Lung (tissue), 16 donors: ENCODE results near the gene GLB1L3. TPM values are rescaled to one million over a fixed set of nuclear protein-coding genes. Genes with fewer than 3 reads are reported as not detected.
A peak's percentile ranks its signal among the peaks of the same experiment; 100 is the strongest.

Source experiments
- ATAC-seq: fragments of 200-7000 bp; cut with Tn5 transposase; one replicate; pipeline ENCODE4 v1.9.1; 2020; ENCODE audit warnings: moderate number of reproducible peaks; ENCODE audit not compliant: insufficient read depth, low FRiP score
- DNase-seq, 3 donors: peaks; one replicate each; pipeline ENCODE4 v3.0.0-alpha.2; 2013 to 2017
- H3K27ac ChIP-seq, 2 donors: one replicate each; pipeline ENCODE4 v1.5.1; 2013; ENCODE audit warnings: mild to moderate bottlenecking in 2 of 2, moderate library complexity in 2 of 2, control low read depth in 1 of 2, inconsistent platforms in 1 of 2, low read depth in 1 of 2, low read length in 1 of 2
- H3K27me3 ChIP-seq, 3 donors: one replicate each; pipeline ENCODE4 v1.5.1; 2013; ENCODE audit warnings: low read length in 2 of 3; ENCODE audit not compliant: control insufficient read depth in 3 of 3, insufficient read depth in 3 of 3
- H3K36me3 ChIP-seq, 4 donors: one replicate each; pipeline ENCODE4 v1.5.1; 2013; ENCODE audit warnings: low read length in 4 of 4, mild to moderate bottlenecking in 1 of 4, moderate library complexity in 1 of 4; ENCODE audit not compliant: control insufficient read depth in 4 of 4, insufficient read depth in 4 of 4
- H3K4me1 ChIP-seq, 5 donors: one replicate each; pipeline ENCODE4 v1.5.1; 2013; ENCODE audit warnings: low read length in 5 of 5, mild to moderate bottlenecking in 2 of 5, moderate library complexity in 1 of 5; ENCODE audit not compliant: control insufficient read depth in 5 of 5, insufficient read depth in 5 of 5
- H3K4me3 ChIP-seq: one replicate; pipeline ENCODE4 v1.5.1; 2013; ENCODE audit warnings: mild to moderate bottlenecking, control low read depth, moderate library complexity
- H3K9ac ChIP-seq, 2 donors: one replicate each; pipeline ENCODE4 v1.5.1; 2013; ENCODE audit warnings: low read length in 2 of 2, control low read depth in 1 of 2; ENCODE audit not compliant: insufficient read depth in 1 of 2
- H3K9me3 ChIP-seq, 4 donors: one replicate each; pipeline ENCODE4 v1.5.1; 2013; ENCODE audit warnings: low read length in 3 of 4, mild to moderate bottlenecking in 1 of 4, moderate library complexity in 1 of 4; ENCODE audit not compliant: control insufficient read depth in 4 of 4, insufficient read depth in 3 of 4
- WGBS, 2 donors: extraction: QIAGEN DNeasy Blood & Tissue Kit; methylation state at CpG; one replicate each; pipeline ENCODE4 v1.1.7; 2013; 5-methylcytosine and 5-hydroxymethylcytosine counted together
- long read RNA-seq, 5 donors: transcript quantifications; one replicate each; lab custom pipeline, GENCODE V29; 2026
- polyA plus RNA-seq, 2 donors: library from polyadenylated mRNA; stranded (reverse); fragments of 200-250 nt; gene quantifications; one replicate each; pipeline ENCODE4 v1.2.1, GENCODE V29; 2013
- total RNA-seq, 2 donors: library from RNA; depleted of rRNA in 1 of 2; stranded (reverse); fragments of >200 nt in 1 of 2; gene quantifications; one replicate each; pipeline ENCODE4 v1.2.1, GENCODE V29; 2014 to 2021
- TF ChIP-seq, protein P1 (sequence below): IDR thresholded peaks from 2 replicates; pipeline ENCODE4 v1.5.1; 2012; ENCODE audit warnings: mild to moderate bottlenecking; ENCODE audit errors: control extremely low read depth, extremely low read depth
- donor health status: control.
- donor health status: control.
- donor health status: Bipolar disorder and iron deficiency.
- donor health status: healthy.
- donor health status: DM: yes; HTN: yes; CAD: no.

The GLB1L3 gene, protein sequence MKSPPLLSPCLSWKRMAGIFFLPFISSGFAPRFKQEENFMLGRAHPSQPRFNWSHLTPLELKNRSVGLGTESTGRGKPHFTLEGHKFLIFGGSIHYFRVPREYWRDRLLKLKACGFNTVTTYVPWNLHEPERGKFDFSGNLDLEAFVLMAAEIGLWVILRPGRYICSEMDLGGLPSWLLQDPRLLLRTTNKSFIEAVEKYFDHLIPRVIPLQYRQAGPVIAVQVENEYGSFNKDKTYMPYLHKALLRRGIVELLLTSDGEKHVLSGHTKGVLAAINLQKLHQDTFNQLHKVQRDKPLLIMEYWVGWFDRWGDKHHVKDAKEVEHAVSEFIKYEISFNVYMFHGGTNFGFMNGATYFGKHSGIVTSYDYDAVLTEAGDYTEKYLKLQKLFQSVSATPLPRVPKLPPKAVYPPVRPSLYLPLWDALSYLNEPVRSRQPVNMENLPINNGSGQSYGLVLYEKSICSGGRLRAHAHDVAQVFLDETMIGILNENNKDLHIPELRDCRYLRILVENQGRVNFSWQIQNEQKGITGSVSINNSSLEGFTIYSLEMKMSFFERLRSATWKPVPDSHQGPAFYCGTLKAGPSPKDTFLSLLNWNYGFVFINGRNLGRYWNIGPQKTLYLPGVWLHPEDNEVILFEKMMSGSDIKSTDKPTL
- total RNA-seq, result under 1 TPM in 1 of 2 donors, not detected in 1; 0.18 TPM
- under 1 TPM; 0.06 to 0.29 TPM for polyA plus RNA-seq
- long read RNA-seq, donor 1, result 0 reads
- long read RNA-seq, donor 2, result 0 reads
- long read RNA-seq, donor 3, result 0 reads
- long read RNA-seq, donor 4, result 0 reads
- long read RNA-seq, donor 5, result 0 reads

DNA sequence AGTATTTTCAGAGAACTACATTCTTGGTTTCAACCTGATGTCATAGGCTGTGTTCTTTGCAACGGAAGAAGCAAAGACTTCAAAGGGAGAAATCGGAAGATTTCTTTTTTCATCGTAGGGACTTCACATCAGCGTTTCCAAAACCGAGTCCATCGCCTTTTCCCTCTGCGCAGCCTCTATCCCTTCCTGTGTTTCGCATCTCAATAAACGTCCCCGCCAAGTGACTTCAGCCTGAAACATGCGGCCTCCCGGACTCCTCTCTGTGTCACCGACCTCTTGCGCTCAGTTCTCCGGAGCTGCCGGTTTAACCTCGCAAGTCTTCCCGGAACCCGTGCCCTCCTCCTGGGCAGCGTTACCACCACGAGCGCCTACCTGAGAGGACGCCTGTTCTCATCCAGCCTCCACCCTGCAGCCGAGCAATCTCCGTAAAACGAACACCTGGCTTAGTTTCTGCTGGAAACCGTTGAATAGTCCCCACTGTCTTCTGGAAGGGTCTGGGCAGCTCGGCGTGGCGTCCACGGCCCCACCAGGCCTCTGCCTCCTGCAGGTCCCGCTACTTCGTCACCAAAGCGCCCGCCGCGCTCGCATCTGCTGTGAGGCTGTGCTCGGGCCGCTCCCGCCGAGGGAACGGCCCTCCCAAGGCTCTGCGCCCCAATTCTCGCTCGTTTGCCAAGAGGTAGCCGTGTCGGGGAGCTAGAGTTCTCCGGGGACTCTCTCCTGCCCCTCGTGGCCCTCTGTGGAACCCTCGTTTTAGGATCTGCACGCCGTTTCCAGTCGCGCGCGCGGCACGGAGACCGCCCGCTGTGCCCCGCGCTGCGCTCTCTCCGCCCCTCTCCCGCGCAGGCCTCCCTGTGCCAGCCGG lies at the start of gene GLB1L3:
GLB1L3 (plus strand) TSS at position 846 of the 862 bp plus-strand sequence. CDS start 362 bp downstream, outside the sequence.
- Histone ChIP-seq H3K27me3 (peaks cover 3 to 84% (median 74%) of the 10 kb centered on the region in 3 donors), H3K9ac (no peak within 1 kb of the TSS), H3K36me3 (no peaks in the 10 kb centered on the region), H3K4me3 (no peak within 1 kb of the TSS), H3K9me3 (peaks cover 0 to 6% (median 4%) of the 10 kb centered on the region in 4 donors), H3K4me1 (peaks cover 0 to 21% (median 0%) of the 10 kb centered on the region in 5 donors), H3K27ac (no peak within 1 kb of the TSS)
- WGBS, 2 donors, result 2% methylated on average over 67 to 68 of the region's 68 CpGs
- ATAC-seq (peak; percentile 65), DNase-seq (peak; percentile 35 to 53 (median 47))
- TF ChIP-seq, protein P1, sequence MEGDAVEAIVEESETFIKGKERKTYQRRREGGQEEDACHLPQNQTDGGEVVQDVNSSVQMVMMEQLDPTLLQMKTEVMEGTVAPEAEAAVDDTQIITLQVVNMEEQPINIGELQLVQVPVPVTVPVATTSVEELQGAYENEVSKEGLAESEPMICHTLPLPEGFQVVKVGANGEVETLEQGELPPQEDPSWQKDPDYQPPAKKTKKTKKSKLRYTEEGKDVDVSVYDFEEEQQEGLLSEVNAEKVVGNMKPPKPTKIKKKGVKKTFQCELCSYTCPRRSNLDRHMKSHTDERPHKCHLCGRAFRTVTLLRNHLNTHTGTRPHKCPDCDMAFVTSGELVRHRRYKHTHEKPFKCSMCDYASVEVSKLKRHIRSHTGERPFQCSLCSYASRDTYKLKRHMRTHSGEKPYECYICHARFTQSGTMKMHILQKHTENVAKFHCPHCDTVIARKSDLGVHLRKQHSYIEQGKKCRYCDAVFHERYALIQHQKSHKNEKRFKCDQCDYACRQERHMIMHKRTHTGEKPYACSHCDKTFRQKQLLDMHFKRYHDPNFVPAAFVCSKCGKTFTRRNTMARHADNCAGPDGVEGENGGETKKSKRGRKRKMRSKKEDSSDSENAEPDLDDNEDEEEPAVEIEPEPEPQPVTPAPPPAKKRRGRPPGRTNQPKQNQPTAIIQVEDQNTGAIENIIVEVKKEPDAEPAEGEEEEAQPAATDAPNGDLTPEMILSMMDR, result no peak

DNA sequence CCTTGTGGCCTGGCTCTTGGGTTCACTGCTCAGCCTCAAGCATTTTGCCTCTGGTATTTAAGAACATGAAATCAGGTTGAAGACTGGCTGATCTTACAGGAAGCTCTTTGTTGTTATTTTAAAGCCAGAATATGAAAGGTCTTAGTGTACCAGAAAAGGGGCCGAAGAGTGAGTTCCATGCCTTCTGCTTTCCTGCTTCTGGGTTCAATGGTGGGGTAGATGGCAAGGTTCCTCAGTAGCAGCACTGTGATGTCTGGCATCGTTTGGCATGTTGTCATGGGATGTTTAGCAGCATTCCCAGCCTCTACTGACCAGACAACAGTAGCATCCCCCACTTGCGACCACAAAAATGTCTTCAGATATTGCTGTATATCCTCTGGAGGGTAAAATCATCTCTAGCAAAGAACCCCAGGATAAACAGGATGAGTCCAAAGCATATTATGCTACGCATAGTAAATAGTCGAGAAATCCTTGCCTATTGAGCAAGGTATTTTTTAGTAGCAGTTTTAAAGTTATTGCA lies 49.3 kb upstream of the GLB1L3 start:
- H3K9ac ChIP-seq, result no peak overlapping the region
- no peaks in the 10 kb centered on the region for H3K27me3 ChIP-seq
- no peak overlapping the region for H3K4me3 ChIP-seq
- no peaks in the 10 kb centered on the region for H3K9me3 ChIP-seq
- no peak overlapping the region for H3K27ac ChIP-seq
- H3K36me3 ChIP-seq, result peaks cover 0 to 6% (median 0%) of the 10 kb centered on the region in 4 donors
- TF ChIP-seq, protein P1, result no peak
- peaks cover 4 to 34% (median 14%) of the 10 kb centered on the region in 5 donors for H3K4me1 ChIP-seq
- WGBS, 2 donors, result 73 to 84% methylated on average over 5 of the region's 5 CpGs
- DNase-seq (no peak), ATAC-seq (no peak)

DNA sequence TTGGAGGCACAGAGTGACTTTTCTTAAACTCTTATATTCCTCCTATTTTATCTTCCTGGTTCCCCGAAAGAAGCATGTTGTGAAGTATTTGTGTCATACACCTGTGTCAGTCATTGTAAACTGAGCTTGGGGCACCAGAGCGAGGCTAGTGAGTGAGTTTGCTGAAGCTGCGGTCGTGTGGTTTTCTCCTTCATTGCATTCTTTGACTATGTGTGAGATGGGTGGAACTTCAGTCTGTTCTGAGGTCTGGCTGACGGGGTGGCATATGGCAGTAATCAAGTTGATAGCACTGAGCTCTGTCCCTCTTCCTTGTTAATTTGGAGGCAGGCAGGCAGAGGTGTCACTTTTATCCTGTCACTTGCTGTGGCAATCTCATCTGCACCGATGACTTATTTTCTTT lies 47.6 kb upstream of the GLB1L3 start:
- Histone ChIP-seq H3K36me3 (peaks cover 0 to 6% (median 0%) of the 10 kb centered on the region in 4 donors), H3K9ac (no peak overlapping the region), H3K27me3 (no peaks in the 10 kb centered on the region), H3K9me3 (no peaks in the 10 kb centered on the region), H3K4me1 (peaks cover 4 to 22% (median 12%) of the 10 kb centered on the region in 5 donors), H3K4me3 (no peak overlapping the region), H3K27ac (no peak overlapping the region)
- ATAC-seq, result no peak
- no peak for DNase-seq
- TF ChIP-seq, protein P1, result no peak
- 87 to 90% methylated on average over 6 of the region's 6 CpGs for WGBS, 2 donors
